Activated naive CD4-positive, alpha-beta T cell treated with anti-CD3 and anti-CD28 coated beads, Interleukin-2, amount 10 ng/mL, durations not matched to agents 7 days and 5 days (primary cell): ENCODE results near the gene LENG8.
"Not testable (repeated sequence)": the region's sequence is repeated elsewhere in the genome, so short reads cannot be mapped to it uniquely, and the experiment has no call there.

Source experiments
- CTCF ChIA-PET: fragments of 350-600 bp; sonication (Branson Sonifier 250); formaldehyde crosslinking; loops from one replicate; lab custom pipeline; 2021; ENCODE audit warnings: antibody characterized with exemption; lab: Charles Lee
- DNase-seq: peaks from one replicate; pipeline ENCODE4 v3.0.0-alpha.2; 2020
- H3K27ac Mint-ChIP-seq: one replicate; pipeline ENCODE4 v1.8.0; 2021; ENCODE audit warnings: mild to moderate bottlenecking, moderate library complexity, mixed read lengths
- H3K27me3 Mint-ChIP-seq: one replicate; pipeline ENCODE4 v1.8.0; 2021; ENCODE audit warnings: mild to moderate bottlenecking, mixed read lengths
- H3K36me3 Mint-ChIP-seq: one replicate; pipeline ENCODE4 v1.8.0; 2021; ENCODE audit warnings: mixed read lengths
- H3K4me1 Mint-ChIP-seq: one replicate; pipeline ENCODE4 v1.8.0; 2021; ENCODE audit warnings: mixed read lengths
- H3K4me3 Mint-ChIP-seq: one replicate; pipeline ENCODE4 v1.8.0; 2021; ENCODE audit warnings: mild to moderate bottlenecking, moderate library complexity, mixed read lengths
- H3K9me3 Mint-ChIP-seq: one replicate; pipeline ENCODE4 v1.8.0; 2021; ENCODE audit warnings: mixed read lengths

LENG8 gene

DNA sequence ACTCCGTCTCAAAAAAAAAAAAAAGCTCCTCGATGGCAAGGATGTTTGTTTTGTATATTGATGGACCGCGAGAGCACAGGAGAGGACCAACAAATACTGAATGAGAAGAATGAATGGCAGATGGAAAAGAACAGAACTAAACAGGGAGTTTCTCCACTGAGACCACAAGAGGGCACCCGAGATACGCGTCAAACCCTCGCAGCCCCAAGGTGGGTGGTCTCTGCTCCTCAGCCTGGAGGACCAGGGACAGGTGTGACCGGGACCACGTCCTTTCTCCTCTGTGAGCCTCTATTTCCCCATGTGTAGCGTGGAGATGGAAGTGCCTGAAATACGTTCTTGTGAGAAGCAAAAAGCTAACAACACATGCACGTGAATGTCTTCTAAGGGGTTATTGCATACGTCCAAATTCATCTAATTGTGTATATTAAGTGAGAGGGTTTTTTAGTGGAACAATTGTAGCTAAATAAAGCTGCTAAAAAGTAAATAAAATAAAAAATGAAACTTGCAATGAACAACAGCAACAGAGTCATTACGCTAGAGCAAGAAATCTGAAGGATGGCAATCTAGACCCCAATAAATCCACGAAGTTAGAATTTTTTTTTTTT is 32.4 kb downstream of the LENG8 start:
- Mint-ChIP-seq H3K27ac (no peak overlapping the region), H3K27me3 (peaks cover 59% of the 10 kb centered on the region), H3K4me1 (peaks cover 16% of the 10 kb centered on the region), H3K36me3 (no peaks in the 10 kb centered on the region), H3K4me3 (no peak overlapping the region), H3K9me3 (no peaks in the 10 kb centered on the region)
- CTCF ChIA-PET: interaction anchor here (0.6 to 7.1 kb wide), 13 partner anchors 12 to 438 kb away, joined by 3 to 93 read pairs (median 3); no protein-coding TSS in a partner anchor
- DNase-seq: peak; percentile 54

DNA sequence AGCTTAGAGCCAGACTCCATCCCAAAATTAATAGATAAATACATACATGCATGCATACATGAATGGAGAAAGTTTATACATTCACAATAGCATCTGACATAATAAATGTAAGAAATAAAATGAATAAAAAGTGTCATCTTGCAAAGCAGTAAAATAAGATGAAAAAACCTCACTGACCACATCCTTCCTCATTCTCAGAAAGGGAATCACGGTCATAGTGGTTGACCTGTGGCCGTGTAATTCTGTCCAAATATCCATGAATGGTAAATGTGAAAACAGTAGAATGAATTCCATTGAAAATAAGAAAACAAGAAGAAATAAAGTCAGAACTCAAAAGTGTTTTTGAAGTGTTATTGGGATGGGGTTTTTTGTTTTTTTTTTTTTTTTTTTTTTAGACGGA is 33.9 kb downstream of the LENG8 start:
- H3K4me1 Mint-ChIP-seq: peaks cover 16% of the 10 kb centered on the region
- H3K4me3 Mint-ChIP-seq: no peak overlapping the region
- no peak overlapping the region for H3K27ac Mint-ChIP-seq
- DNase-seq: no peak
- no peaks in the 10 kb centered on the region for H3K9me3 Mint-ChIP-seq
- no peaks in the 10 kb centered on the region for H3K36me3 Mint-ChIP-seq
- CTCF ChIA-PET: interaction anchor here (0.8 to 7.1 kb wide), 3 partner anchors 17 to 192 kb away, joined by 4 to 93 read pairs (median 29); no protein-coding TSS in a partner anchor
- peaks cover 44% of the 10 kb centered on the region for H3K27me3 Mint-ChIP-seq

DNA sequence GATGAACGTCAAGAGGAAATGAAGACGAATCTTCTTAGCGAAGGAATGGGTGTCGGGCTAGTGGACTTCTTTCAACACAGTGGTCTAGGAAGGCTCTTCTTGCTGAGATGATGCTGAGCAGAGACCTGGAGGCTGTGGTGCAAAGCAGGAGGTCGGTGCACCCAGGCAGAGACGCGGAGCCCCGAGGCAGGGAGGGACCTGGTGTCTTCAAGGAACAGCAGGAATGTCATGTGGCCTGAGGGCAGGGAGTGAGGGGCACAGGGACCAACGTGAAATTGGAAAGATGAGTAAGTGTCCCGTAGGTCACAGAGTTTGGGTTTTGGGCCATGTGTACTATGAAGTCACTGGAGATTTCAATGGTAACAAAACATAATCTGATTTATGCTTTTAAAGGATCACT is 35.5 kb downstream of the LENG8 start:
- Mint-ChIP-seq H3K4me1 (peaks cover 16% of the 10 kb centered on the region), H3K9me3 (no peaks in the 10 kb centered on the region), H3K27me3 (peaks cover 38% of the 10 kb centered on the region), H3K4me3 (no peak overlapping the region), H3K36me3 (no peaks in the 10 kb centered on the region), H3K27ac (no peak overlapping the region)
- CTCF ChIA-PET: no interaction called here
- no peak for DNase-seq

- Mint-ChIP-seq H3K27ac (no peak overlapping the region), H3K4me1 (peaks cover 16% of the 10 kb centered on the region), H3K4me3 (no peak overlapping the region), H3K36me3 (no peaks in the 10 kb centered on the region), H3K9me3 (no peaks in the 10 kb centered on the region), H3K27me3 (peaks cover 47% of the 10 kb centered on the region)
- CTCF ChIA-PET: no interaction called here
- no peak for DNase-seq
Measured at GRCh38 chr19:54485851-54486250, 36.9 kb downstream of the LENG8 start.

DNA sequence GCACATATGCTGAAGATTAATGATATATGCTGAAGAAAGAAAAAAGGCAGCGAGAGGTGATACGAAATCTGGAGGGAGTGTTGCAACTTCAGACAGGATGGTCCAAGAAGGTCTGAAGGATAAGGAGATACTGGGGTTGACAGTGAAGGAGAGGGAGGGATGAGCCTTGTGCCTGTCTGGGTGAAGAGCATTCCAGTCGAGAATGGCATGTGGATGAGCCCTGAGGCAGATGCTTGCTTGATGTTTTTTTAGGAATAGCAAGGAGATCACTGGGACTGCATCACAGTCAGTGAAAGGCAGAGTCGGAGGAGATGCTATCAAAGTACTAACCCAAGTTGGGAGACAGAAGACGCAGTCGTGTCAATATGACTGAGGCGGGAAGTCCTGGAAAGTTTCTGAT is 40.3 kb downstream of the LENG8 start:
- DNase-seq: no peak
- CTCF ChIA-PET: no interaction called here

GRCh38 chr19:54489766-54490165 is 40.8 kb downstream of the LENG8 start:
- H3K4me1 Mint-ChIP-seq: no peaks in the 10 kb centered on the region

More for the DNA sequence above, 40.3 kb downstream of the LENG8 start:
- no peaks in the 10 kb centered on the region for H3K36me3 Mint-ChIP-seq
- no peaks in the 10 kb centered on the region for H3K4me1 Mint-ChIP-seq
- H3K9me3 Mint-ChIP-seq: no peaks in the 10 kb centered on the region
- no peak overlapping the region for H3K27ac Mint-ChIP-seq
- H3K4me3 Mint-ChIP-seq: no peak overlapping the region
- peaks cover 68% of the 10 kb centered on the region for H3K27me3 Mint-ChIP-seq

GRCh38 chr19:54492568-54492967 is 43.6 kb downstream of the LENG8 start:
- Mint-ChIP-seq H3K4me3 (no peak overlapping the region), H3K27ac (no peak overlapping the region), H3K36me3 (no peaks in the 10 kb centered on the region), H3K4me1 (peaks cover 7% of the 10 kb centered on the region), H3K27me3 (peaks cover 75% of the 10 kb centered on the region), H3K9me3 (no peaks in the 10 kb centered on the region)
- no peak for DNase-seq
- CTCF ChIA-PET: no interaction called here

More at GRCh38 chr19:54489766-54490165, 40.8 kb downstream of the LENG8 start:
- Mint-ChIP-seq H3K4me3 (no peak overlapping the region), H3K27me3 (peaks cover 67% of the 10 kb centered on the region), H3K36me3 (no peaks in the 10 kb centered on the region), H3K27ac (no peak overlapping the region), H3K9me3 (no peaks in the 10 kb centered on the region)
- DNase-seq: no peak
- CTCF ChIA-PET: no interaction called here

DNA sequence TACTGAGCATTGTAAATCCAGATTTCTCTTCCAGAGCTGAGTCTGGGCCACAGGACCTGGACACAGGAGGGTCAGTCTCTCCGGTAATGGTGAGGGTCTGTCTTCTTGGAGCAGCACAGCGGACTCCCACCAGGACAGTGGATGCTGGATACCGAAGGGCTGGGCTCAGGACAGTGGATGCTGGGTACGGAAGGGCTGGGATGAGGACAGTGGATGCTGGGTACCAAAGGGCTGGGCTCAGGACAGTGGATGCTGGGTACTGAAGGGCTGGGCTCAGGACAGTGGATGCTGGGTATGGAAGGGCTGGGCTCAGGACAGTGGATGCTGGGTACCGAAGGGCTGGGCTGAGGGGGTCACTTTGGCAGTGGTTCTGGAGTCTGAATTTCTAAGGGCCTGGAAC is 44.1 kb downstream of the LENG8 start:
- peaks cover 12% of the 10 kb centered on the region for H3K4me1 Mint-ChIP-seq
- H3K27ac Mint-ChIP-seq, H3K4me3 Mint-ChIP-seq, H3K9me3 Mint-ChIP-seq, DNase-seq, H3K36me3 Mint-ChIP-seq: not testable (repeated sequence)
- CTCF ChIA-PET: interaction anchor here (1.4 kb wide), 1 partner anchor 11 kb away, joined by 4 read pairs; no protein-coding TSS in a partner anchor
- H3K27me3 Mint-ChIP-seq: peaks cover 79% of the 10 kb centered on the region

DNA sequence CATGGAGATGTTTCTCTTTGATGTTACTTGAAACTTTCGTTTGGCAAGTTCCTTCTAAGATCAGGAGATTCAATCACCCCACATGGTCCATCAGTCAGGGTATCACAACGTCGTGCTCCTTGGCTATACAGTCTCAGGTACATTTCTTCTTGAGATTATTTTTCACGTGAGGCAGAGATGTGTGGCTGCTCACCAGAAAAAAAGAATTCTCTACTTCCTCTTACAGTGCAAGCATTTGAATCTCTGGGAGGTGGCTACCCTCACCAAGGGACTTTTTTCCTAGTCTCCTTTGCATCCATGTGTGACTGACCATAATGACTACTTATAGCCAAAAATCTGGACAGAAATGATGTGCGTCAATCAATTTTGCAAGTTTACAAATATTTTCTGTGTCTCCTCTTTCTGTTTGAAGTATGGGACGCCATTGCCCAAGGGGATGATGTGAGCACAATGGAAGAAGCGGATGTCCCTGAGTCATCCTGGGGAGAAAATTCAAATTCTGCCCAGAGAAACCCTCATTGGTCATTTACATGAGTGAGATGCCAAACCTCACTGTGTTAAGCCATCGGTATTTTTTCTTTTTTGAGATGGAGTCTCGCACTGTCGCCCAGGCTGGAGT is 45.1 kb downstream of the LENG8 start:
- CTCF ChIA-PET: interaction anchor here (1.4 kb wide), 1 partner anchor 12 kb away, joined by 4 read pairs; no protein-coding TSS in a partner anchor
- H3K4me3 Mint-ChIP-seq: no peak overlapping the region
- H3K36me3 Mint-ChIP-seq: no peaks in the 10 kb centered on the region
- no peaks in the 10 kb centered on the region for H3K9me3 Mint-ChIP-seq
- DNase-seq: no peak
- peaks cover 85% of the 10 kb centered on the region for H3K27me3 Mint-ChIP-seq
- no peak overlapping the region for H3K27ac Mint-ChIP-seq
- H3K4me1 Mint-ChIP-seq: peaks cover 22% of the 10 kb centered on the region

GRCh38 chr19:54495284-54495683 is 46.3 kb downstream of the LENG8 start:
- H3K9me3 Mint-ChIP-seq, H3K27ac Mint-ChIP-seq, H3K4me3 Mint-ChIP-seq, CTCF ChIA-PET, DNase-seq, H3K36me3 Mint-ChIP-seq: not testable (repeated sequence)
- H3K4me1 Mint-ChIP-seq: peaks cover 27% of the 10 kb centered on the region
- H3K27me3 Mint-ChIP-seq: peaks cover 84% of the 10 kb centered on the region

DNA sequence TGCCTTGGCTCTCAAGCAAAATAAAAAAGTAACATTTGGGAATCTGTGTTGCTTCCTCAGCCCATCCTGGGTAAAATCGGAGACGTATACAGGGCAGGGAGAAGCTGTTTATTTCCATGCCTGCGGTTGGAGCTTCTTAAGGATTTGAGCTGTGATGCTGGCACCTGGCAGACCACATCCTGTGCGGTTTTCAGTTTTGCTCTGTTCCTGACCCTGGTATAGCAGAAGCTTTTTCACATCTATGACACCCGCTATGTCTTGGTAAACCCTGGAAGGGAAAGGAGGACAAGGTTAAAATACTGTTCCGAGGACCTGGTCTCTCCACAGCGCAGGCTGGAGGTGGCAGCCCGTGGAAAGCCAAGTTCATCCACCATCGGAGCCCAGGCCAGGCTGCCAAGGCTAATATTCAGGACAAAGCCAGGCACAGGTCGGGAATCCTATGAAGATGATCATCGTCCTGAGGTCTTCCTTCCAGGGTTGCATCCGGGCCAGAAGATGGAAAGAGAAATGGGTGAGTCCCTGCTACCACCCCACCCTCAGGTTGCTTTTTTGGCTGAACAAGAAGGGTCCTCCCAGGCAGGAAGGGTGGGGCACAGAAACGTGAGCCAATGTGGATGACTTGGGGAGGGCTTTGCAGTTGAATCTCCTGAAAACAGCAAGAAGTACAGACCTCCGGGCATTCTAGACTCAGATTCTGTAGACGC is 48.9 kb downstream of the LENG8 start:
- CTCF ChIA-PET, H3K36me3 Mint-ChIP-seq, H3K27ac Mint-ChIP-seq, H3K9me3 Mint-ChIP-seq: not testable (repeated sequence)
- peaks cover 34% of the 10 kb centered on the region for H3K4me1 Mint-ChIP-seq
- H3K4me3 Mint-ChIP-seq: peak overlapping the region; percentile 38
- H3K27me3 Mint-ChIP-seq: peaks cover 69% of the 10 kb centered on the region
- peak; percentile 61 for DNase-seq

GRCh38 chr19:54498451-54498772 is 49.4 kb downstream of the LENG8 start:
- H3K4me3 Mint-ChIP-seq, H3K27ac Mint-ChIP-seq, H3K36me3 Mint-ChIP-seq, H3K9me3 Mint-ChIP-seq, CTCF ChIA-PET, DNase-seq: not testable (repeated sequence)
- Mint-ChIP-seq H3K4me1 (peaks cover 34% of the 10 kb centered on the region), H3K27me3 (peaks cover 69% of the 10 kb centered on the region)

DNA sequence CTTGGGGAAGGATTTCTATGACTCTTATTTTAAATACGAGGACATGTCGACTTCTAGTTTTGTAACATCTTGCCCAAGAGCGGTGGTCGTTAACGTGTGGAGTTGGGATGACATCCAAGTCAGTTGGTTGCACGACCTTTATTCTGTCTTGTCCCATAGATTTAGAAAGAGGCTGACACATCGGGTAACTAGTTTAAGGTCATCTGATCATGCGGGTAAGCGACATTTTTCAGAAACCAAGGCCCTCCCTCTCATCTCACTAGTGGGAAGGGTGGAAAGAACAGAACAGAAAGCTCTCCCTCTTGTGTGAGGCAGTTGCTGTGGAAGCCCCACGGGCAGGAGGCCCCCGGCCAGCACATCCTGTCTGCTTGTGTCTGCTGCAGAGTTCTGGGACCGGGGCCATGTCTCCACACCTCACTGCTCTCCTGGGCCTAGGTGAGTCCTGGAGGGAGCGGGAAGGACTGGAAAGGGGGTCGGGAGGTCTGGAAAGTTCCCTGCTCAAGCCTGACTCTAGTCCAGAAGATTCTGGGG is 53.6 kb downstream of the LENG8 start, which contains the start of gene LAIR2:
Gene LAIR2 (plus strand): TSS at position 314 of the 531 bp plus-strand sequence. CDS start 88 bp downstream, at position 402.
- H3K9me3 Mint-ChIP-seq: no peaks in the 10 kb centered on the region
- peaks cover 46% of the 10 kb centered on the region for H3K27me3 Mint-ChIP-seq
- peaks cover 50% of the 10 kb centered on the region for H3K4me1 Mint-ChIP-seq
- peak; percentile 52 for DNase-seq
- no peak within 1 kb of the TSS for H3K27ac Mint-ChIP-seq
- CTCF ChIA-PET: no interaction called here
- no peaks in the 10 kb centered on the region for H3K36me3 Mint-ChIP-seq
- H3K4me3 Mint-ChIP-seq: peak within 1 kb of the TSS; percentile 66

- DNase-seq, H3K9me3 Mint-ChIP-seq, H3K4me3 Mint-ChIP-seq, H3K36me3 Mint-ChIP-seq, CTCF ChIA-PET: not testable (repeated sequence)
- Mint-ChIP-seq H3K4me1 (peaks cover 41% of the 10 kb centered on the region), H3K27me3 (peaks cover 34% of the 10 kb centered on the region), H3K27ac (peak overlapping the region; percentile 64)
Measured at GRCh38 chr19:54505542-54505941, 56.5 kb downstream of the LENG8 start.
